Keratinocyte (primary cell): Measurements from ENCODE around the gene OR2H2. TPM values are rescaled to one million over a fixed set of nuclear protein-coding genes. Genes with fewer than 3 reads are reported as not detected.

Experiments used
- DNase-seq: peaks from one replicate; pipeline ENCODE4 v3.0.0-alpha.2; 2011; ENCODE audit warnings: low read depth, missing footprints, low spot score
- FAIRE-seq: peaks from 2 replicates; lab custom pipeline; 2011; peaks lifted over from hg19 to GRCh38; lab: Jason Lieb, UNC
- H2AFZ ChIP-seq: 2 replicates; pipeline ENCODE4 v1.6.0; 2012; ENCODE audit warnings: low read length, control low read depth, inconsistent platforms; ENCODE audit not compliant: control insufficient read depth
- H3K27ac ChIP-seq: 2 replicates; pipeline ENCODE4 v1.5.1; 2011; ENCODE audit warnings: low read length; ENCODE audit not compliant: control insufficient read depth, insufficient read depth
- H3K27me3 ChIP-seq: 3 replicates; pipeline ENCODE4 v1.6.0; 2011; ENCODE audit warnings: low read length; ENCODE audit not compliant: control insufficient read depth, insufficient read depth; ENCODE audit errors: extremely low read depth
- H3K36me3 ChIP-seq, 2 experiments: 2 replicates in 1 of 2; 3 replicates in 1 of 2; pipeline ENCODE4 v1.5.1; 2011; ENCODE audit warnings: low read length in 2 of 2, mild to moderate bottlenecking in 1 of 2; ENCODE audit not compliant: control insufficient read depth in 2 of 2, insufficient read depth in 2 of 2; ENCODE audit errors: extremely low read depth in 1 of 2
- H3K4me1 ChIP-seq: 3 replicates; pipeline ENCODE4 v1.5.1; 2011; ENCODE audit warnings: low read length; ENCODE audit not compliant: control insufficient read depth, insufficient read depth; ENCODE audit errors: extremely low read depth
- H3K4me2 ChIP-seq: 3 replicates; pipeline ENCODE4 v1.6.0; 2011; ENCODE audit warnings: low read depth, low read length; ENCODE audit not compliant: control insufficient read depth, insufficient read depth; ENCODE audit errors: extremely low read depth
- H3K4me3 ChIP-seq, 3 experiments: fragments of 200-600 bp in 1 of 3; sonication (generic) in 1 of 3; 2 replicates in 2 of 3; 3 replicates in 1 of 3; pipeline ENCODE4 v1.5.1; 2011 to 2016; ENCODE audit warnings: low read length in 3 of 3, mild to moderate bottlenecking in 3 of 3, control low read depth in 2 of 3, inconsistent platforms in 1 of 3, low read depth in 1 of 3, mixed read lengths in 1 of 3, mixed run types in 1 of 3, moderate library complexity in 1 of 3; ENCODE audit not compliant: control insufficient read depth in 2 of 3, insufficient read depth in 2 of 3; ENCODE audit errors: extremely low read depth in 1 of 3
- H3K79me2 ChIP-seq: 2 replicates; pipeline ENCODE4 v1.6.0; 2012; ENCODE audit warnings: low read length; ENCODE audit not compliant: control insufficient read depth, insufficient read depth
- H3K9ac ChIP-seq: 3 replicates; pipeline ENCODE4 v1.6.0; 2011; ENCODE audit warnings: low read length; ENCODE audit not compliant: control insufficient read depth, insufficient read depth; ENCODE audit errors: extremely low read depth
- H3K9me1 ChIP-seq: 3 replicates; pipeline ENCODE4 v1.6.0; 2011; ENCODE audit warnings: low read length; ENCODE audit not compliant: control insufficient read depth, insufficient read depth; ENCODE audit errors: extremely low read depth
- H3K9me3 ChIP-seq: 2 replicates; pipeline ENCODE4 v1.5.1; 2012; ENCODE audit warnings: low read depth, low read length; ENCODE audit not compliant: control insufficient read depth
- H4K20me1 ChIP-seq: 3 replicates; pipeline ENCODE4 v1.6.0; 2011; ENCODE audit warnings: low read length; ENCODE audit not compliant: control insufficient read depth, insufficient read depth; ENCODE audit errors: extremely low read depth
- EZH2 ChIP-seq: IDR thresholded peaks from one replicate; pipeline ENCODE4 v1.6.1; 2012; ENCODE audit warnings: inconsistent platforms, mild to moderate bottlenecking, low read length, moderate library complexity
- dilution Hi-C: fragments of 300-500 bp; cut with MboI; formaldehyde crosslinking; loops from one replicate; pipeline ENCODE4 v1.7.0; 2020; ENCODE audit warnings: low sequenced_read_pairs; ENCODE audit not compliant: extremely low pct_ligation_motif_present
- polyA plus RNA-seq, 5 experiments: library from polyadenylated mRNA; depleted of rRNA in 3 of 5; stranded (reverse) in 3 of 5; stranded (forward) in 1 of 5; unstranded in 1 of 5; fragments of >200 nt; gene quantifications; 1 replicate in 1 of 5; 2 replicates in 3 of 5; 3 replicates in 1 of 5; pipeline versions ENCODE4 v1.2.1 to v1.2.3, GENCODE V29; 2011 to 2012; ENCODE audit warnings: missing spikeins in 2 of 5, low read depth in 1 of 5, low replicate concordance in 1 of 5
- TF ChIP-seq, protein P1 (sequence below), 3 experiments: IDR thresholded peaks in 1 of 3; conservative IDR thresholded peaks in 1 of 3; optimal IDR thresholded peaks in 1 of 3; 2 replicates in 2 of 3; 3 replicates in 1 of 3; pipeline versions ENCODE3 to v1.5.1; 2011; ENCODE audit warnings: low read length in 3 of 3, mild to moderate bottlenecking in 3 of 3, moderate library complexity in 2 of 3, control low read depth in 1 of 3, inconsistent platforms in 1 of 3; ENCODE audit not compliant: insufficient read depth in 2 of 3; ENCODE audit errors: extremely low read depth in 1 of 3

The OR2H2 gene
- polyA plus RNA-seq, 1 donor (not counting 4 experiments of a cell fraction or from before 2014, with no cell fraction given), result not detected

DNA sequence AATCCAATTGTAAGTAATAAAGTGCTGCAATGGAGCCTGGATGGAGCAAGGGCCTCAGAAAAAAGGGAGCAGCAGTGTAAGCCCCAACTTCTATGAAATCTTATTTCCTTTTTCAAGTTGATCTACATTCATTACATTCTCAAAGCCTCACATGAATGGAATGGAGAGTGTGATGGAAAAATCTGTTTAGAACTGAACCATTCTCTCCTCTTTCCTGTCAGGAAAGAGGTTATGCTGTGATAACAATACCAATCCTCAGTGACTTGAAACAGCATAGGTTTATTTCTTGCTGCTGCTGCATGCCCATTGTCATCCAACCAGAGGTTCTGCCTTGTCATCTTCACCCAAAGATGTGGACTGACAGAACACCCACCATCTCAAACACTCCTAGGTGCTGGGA, 8.9 kb upstream of the OR2H2 start:
- Histone ChIP-seq H4K20me1 (no peaks in the 10 kb centered on the region), H3K9ac (no peak overlapping the region), H3K9me3 (no peaks in the 10 kb centered on the region), H3K27ac (no peak overlapping the region), H3K4me2 (no peak overlapping the region), H3K36me3 (no peaks in the 10 kb centered on the region), H2AFZ (no peak overlapping the region), H3K9me1 (no peaks in the 10 kb centered on the region), H3K4me1 (no peaks in the 10 kb centered on the region), H3K27me3 (peaks cover 7% of the 10 kb centered on the region), H3K4me3 (no peak overlapping the region), H3K79me2 (no peaks in the 10 kb centered on the region)
- no peak for DNase-seq
- no peak for FAIRE-seq
- TF ChIP-seq, protein P1, sequence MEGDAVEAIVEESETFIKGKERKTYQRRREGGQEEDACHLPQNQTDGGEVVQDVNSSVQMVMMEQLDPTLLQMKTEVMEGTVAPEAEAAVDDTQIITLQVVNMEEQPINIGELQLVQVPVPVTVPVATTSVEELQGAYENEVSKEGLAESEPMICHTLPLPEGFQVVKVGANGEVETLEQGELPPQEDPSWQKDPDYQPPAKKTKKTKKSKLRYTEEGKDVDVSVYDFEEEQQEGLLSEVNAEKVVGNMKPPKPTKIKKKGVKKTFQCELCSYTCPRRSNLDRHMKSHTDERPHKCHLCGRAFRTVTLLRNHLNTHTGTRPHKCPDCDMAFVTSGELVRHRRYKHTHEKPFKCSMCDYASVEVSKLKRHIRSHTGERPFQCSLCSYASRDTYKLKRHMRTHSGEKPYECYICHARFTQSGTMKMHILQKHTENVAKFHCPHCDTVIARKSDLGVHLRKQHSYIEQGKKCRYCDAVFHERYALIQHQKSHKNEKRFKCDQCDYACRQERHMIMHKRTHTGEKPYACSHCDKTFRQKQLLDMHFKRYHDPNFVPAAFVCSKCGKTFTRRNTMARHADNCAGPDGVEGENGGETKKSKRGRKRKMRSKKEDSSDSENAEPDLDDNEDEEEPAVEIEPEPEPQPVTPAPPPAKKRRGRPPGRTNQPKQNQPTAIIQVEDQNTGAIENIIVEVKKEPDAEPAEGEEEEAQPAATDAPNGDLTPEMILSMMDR (optimal IDR thresholded peaks at IDR 0.05 in 1 of 3, IDR thresholded peaks at IDR 0.05 in 1 of 3, conservative IDR thresholded peaks at IDR 0.05 in 1 of 3; ENCODE audit: extremely low read depth in 1 of 3, insufficient read depth in 2 of 3, low read length in 3 of 3), result no peak
- no peak for TF ChIP-seq EZH2
- dilution Hi-C loops, result no loop called here

DNA sequence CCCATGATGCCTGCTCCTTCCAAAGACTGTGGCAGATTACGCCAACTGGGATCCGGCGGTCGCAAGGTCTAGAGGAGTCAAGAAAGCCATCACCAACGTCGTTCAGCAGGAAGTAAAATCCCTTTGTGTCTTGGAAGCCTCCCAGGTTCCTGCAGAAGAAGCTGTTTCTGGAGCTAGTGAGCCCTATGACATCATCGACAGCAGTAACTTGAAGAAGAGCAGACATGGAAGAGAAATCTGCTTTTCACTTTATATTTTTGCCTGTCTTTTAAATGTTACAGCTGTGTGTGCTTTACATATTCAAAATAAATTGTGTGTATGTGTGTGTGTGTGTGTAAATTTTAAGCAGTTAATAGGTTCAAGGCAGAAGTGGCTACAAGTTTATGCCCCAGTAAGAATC, 7.4 kb upstream of the OR2H2 start:
- TF ChIP-seq EZH2, result no peak
- TF ChIP-seq, protein P1 (optimal IDR thresholded peaks at IDR 0.05 in 1 of 3, IDR thresholded peaks at IDR 0.05 in 1 of 3, conservative IDR thresholded peaks at IDR 0.05 in 1 of 3; ENCODE audit: extremely low read depth in 1 of 3, insufficient read depth in 2 of 3, low read length in 3 of 3), result no peak
- H3K27ac ChIP-seq, result no peak overlapping the region
- no peaks in the 10 kb centered on the region for H3K9me1 ChIP-seq
- FAIRE-seq (no peak), DNase-seq (no peak)
- no peaks in the 10 kb centered on the region for H3K9me3 ChIP-seq
- no peak overlapping the region for H2AFZ ChIP-seq
- H3K4me3 ChIP-seq, result no peak overlapping the region
- dilution Hi-C loops, result no loop called here
- H3K4me2 ChIP-seq, result no peak overlapping the region
- H3K9ac ChIP-seq, result no peak overlapping the region
- no peaks in the 10 kb centered on the region for H3K79me2 ChIP-seq
- H3K4me1 ChIP-seq, result no peaks in the 10 kb centered on the region
- H3K36me3 ChIP-seq, result no peaks in the 10 kb centered on the region
- H4K20me1 ChIP-seq, result no peaks in the 10 kb centered on the region
- H3K27me3 ChIP-seq, result peaks cover 7% of the 10 kb centered on the region
